HUES48 (cell line): ENCODE data around the gene TES.

Source experiments
- H3K27ac ChIP-seq: one replicate; pipeline ENCODE4 v1.7.0; 2013; ENCODE audit warnings: low read depth, low read length, inconsistent platforms
- H3K27me3 ChIP-seq: 2 replicates; pipeline ENCODE4 v1.6.1; 2013; ENCODE audit warnings: mild to moderate bottlenecking, low read length; ENCODE audit not compliant: control insufficient read depth, insufficient read depth
- H3K36me3 ChIP-seq: 2 replicates; pipeline ENCODE4 v1.6.1; 2013; ENCODE audit warnings: low read length; ENCODE audit not compliant: control insufficient read depth, insufficient read depth
- H3K4me1 ChIP-seq: 2 replicates; pipeline ENCODE4 v1.6.1; 2013; ENCODE audit warnings: mild to moderate bottlenecking, low read length; ENCODE audit not compliant: control insufficient read depth, insufficient read depth
- H3K4me3 ChIP-seq: 2 replicates; pipeline ENCODE4 v1.5.1; 2013; ENCODE audit warnings: mild to moderate bottlenecking, low read depth, low read length
- H3K9ac ChIP-seq: 2 replicates; pipeline ENCODE4 v1.6.1; 2013; ENCODE audit warnings: mild to moderate bottlenecking, low read depth, low read length, moderate library complexity
- H3K9me3 ChIP-seq: 2 replicates; pipeline ENCODE4 v1.6.1; 2013; ENCODE audit warnings: low read length; ENCODE audit not compliant: control insufficient read depth, insufficient read depth

TES gene

DNA sequence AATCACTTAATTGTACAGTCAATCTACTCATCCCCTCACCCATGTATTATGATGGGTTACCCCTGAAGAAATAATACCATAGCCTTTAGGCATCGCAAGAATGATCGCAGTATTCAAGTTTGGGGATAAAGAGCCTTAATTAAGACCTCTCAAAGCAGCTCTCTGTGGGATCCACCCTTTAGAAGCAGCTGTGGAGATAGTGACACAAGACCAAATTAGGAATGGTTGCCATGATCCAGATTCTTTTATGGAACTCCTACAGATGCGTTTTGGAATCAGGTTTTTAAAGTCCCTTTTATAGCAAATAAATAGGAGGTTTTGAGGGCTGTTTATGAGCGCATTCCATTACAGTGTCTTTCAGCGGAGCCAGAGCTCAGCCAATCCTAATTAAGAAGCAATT, 12.2 kb downstream of the TES start:
- no peaks in the 10 kb centered on the region for H3K36me3 ChIP-seq
- no peaks in the 10 kb centered on the region for H3K27me3 ChIP-seq
- H3K9ac ChIP-seq, result no peak overlapping the region
- peaks cover 9% of the 10 kb centered on the region; the same call in 1 of the 2 replicates for H3K4me1 ChIP-seq
- H3K27ac ChIP-seq, result no peak overlapping the region
- no peaks in the 10 kb centered on the region for H3K9me3 ChIP-seq
- H3K4me3 ChIP-seq, result no peak overlapping the region

DNA sequence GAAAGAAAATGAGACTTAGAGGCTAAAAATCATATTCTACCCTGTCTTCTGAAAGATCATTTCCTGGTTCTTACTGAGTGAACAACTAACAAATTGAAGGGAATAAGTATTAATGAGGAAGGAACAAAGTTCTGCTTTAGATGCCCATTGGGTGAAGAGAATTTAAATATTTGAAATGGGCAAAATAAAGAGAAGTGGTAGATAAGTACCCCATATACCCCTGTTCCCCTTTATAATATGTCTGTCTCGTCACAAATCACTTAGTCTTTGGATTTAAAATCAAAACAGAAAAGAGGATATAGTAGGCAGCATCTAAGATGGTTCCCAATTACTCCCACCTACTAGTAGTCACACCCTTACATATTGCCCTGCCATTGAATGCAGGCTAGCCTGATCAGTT, 13.2 kb downstream of the TES start:
- no peak overlapping the region for H3K4me3 ChIP-seq
- no peaks in the 10 kb centered on the region for H3K36me3 ChIP-seq
- no peak overlapping the region for H3K9ac ChIP-seq
- H3K27me3 ChIP-seq, result no peaks in the 10 kb centered on the region
- no peak overlapping the region for H3K27ac ChIP-seq
- H3K9me3 ChIP-seq, result no peaks in the 10 kb centered on the region
- H3K4me1 ChIP-seq, result peaks cover 9% of the 10 kb centered on the region; the same call in 1 of the 2 replicates

DNA sequence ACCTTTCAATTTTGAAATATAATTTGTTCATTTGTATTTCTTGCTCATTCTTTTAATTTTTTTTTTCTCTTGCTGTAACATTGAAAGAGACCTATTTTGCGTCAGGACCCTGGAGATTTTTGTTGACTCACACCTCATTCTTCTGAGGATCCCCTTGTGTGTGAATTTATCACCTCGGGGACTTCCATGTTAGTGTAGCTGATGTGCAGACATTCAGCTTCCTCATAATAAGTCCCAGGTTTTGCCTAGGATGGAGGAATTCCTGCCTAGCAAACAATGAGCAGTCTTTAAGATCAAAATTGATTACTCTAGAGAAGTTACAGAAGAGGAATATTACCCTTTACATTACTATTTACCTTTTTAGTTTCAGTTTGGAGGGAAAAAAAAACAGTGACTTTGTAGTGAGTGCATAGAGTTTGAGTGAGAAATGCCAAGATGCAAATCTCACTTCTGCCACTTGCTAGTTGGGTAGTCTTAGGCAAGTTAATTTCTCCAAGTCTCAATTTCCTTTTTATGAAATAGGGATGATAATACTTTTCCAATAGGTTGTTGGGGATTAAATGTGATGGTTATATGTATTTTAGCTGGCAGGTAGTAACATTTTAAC, 14.3 kb downstream of the TES start:
- H3K27me3 ChIP-seq, result no peaks in the 10 kb centered on the region
- H3K27ac ChIP-seq, result no peak overlapping the region
- no peaks in the 10 kb centered on the region for H3K36me3 ChIP-seq
- no peak overlapping the region for H3K9ac ChIP-seq
- H3K4me1 ChIP-seq, result peaks cover 9% of the 10 kb centered on the region; the same call in 1 of the 2 replicates
- no peaks in the 10 kb centered on the region for H3K9me3 ChIP-seq
- H3K4me3 ChIP-seq, result no peak overlapping the region

DNA sequence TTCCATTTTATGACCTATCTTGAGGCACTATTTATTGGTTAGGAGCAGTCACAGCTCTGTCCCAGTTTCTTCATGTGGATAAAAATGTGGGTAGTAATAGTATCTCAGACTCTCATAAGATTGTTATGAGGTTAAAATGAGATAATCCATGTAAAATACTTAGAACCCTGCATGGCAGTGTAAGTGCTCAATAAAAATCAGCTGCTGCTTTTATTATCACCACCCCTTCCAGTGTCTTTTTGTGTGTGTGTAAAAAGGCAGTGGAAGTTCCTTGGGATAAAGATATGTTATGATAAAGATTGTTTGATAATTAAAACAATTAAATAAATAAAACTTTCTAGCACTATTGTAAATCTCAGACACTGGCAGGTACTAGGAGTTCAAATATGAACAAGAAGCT, 15.5 kb downstream of the TES start:
- Histone ChIP-seq H3K36me3 (no peaks in the 10 kb centered on the region), H3K27me3 (no peaks in the 10 kb centered on the region), H3K27ac (no peak overlapping the region), H3K9me3 (no peaks in the 10 kb centered on the region), H3K4me3 (no peak overlapping the region), H3K9ac (no peak overlapping the region), H3K4me1 (peaks cover 18% of the 10 kb centered on the region)

DNA sequence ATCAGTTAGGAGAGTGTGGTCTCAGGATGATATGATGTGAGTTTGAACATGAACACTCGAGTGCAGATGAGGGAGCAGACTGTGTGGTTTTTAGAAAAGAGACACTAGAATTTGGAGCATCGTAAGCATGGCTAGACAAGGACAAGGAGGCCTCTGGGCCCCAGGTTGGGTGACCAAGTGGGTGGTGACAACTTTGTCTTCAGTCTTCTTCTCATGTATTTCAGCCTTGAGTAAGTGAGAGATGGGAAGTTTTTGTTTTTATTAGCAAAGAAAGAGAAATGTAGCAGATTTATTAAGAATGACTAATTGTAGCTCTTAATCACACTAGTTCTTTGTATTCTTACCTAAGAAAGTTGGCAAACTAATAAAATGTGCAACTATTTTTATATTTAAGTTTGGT, 16.3 kb downstream of the TES start:
- Histone ChIP-seq H3K36me3 (no peaks in the 10 kb centered on the region), H3K4me1 (peaks cover 26% of the 10 kb centered on the region), H3K27ac (no peak overlapping the region), H3K4me3 (no peak overlapping the region), H3K9ac (no peak overlapping the region), H3K27me3 (no peaks in the 10 kb centered on the region), H3K9me3 (no peaks in the 10 kb centered on the region)

DNA sequence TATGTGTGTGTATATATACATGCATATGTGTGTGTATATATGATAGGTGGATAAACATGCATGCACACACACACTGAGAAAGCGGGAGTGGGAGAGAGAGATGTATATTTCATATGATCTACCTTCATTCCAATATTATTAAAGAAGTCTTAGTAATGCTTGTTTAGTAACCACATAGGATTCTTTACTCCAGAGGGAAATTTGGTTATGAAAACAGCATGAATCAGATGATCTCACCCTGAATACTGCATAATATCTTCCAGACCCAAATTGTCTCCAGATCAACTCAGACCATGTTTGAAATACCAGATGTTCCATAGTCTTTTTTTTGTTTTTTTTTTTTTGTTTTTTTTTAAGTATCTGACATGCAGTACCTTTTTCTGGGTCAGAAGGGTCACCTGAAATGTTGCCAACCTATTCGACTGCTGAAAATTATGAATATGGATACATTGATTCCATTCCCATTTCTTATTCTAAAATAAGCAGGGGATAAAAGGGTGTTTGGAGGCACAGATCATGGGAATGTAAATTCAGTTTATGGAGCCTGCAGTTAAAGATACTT, 17.4 kb downstream of the TES start:
- Histone ChIP-seq H3K36me3 (no peaks in the 10 kb centered on the region), H3K27me3 (no peaks in the 10 kb centered on the region), H3K27ac (no peak overlapping the region), H3K9ac (no peak overlapping the region), H3K4me3 (no peak overlapping the region), H3K9me3 (no peaks in the 10 kb centered on the region), H3K4me1 (peaks cover 27% of the 10 kb centered on the region)

DNA sequence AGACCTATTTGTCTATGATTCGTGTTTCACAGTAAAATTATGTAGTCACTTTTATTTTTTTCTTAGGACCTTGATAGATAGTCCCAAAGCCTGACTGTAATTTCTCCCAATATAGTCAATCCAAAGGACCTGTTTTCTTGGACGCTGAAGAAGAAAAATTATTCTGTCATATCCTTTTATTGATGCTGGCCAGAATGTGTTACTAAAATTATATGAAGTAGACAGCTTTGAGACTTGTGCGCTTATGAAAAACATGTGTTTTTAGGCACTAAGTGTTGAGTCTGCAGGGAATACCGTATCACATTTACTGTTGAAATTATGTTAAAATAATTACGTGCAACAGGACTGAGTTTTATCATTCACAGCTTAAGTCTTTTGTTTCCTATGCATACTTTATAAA, 17.9 kb downstream of the TES start:
- H3K9ac ChIP-seq, result no peak overlapping the region
- no peaks in the 10 kb centered on the region for H3K36me3 ChIP-seq
- no peaks in the 10 kb centered on the region for H3K27me3 ChIP-seq
- no peak overlapping the region for H3K4me3 ChIP-seq
- H3K4me1 ChIP-seq, result peaks cover 30% of the 10 kb centered on the region
- no peaks in the 10 kb centered on the region for H3K9me3 ChIP-seq
- no peak overlapping the region for H3K27ac ChIP-seq

DNA sequence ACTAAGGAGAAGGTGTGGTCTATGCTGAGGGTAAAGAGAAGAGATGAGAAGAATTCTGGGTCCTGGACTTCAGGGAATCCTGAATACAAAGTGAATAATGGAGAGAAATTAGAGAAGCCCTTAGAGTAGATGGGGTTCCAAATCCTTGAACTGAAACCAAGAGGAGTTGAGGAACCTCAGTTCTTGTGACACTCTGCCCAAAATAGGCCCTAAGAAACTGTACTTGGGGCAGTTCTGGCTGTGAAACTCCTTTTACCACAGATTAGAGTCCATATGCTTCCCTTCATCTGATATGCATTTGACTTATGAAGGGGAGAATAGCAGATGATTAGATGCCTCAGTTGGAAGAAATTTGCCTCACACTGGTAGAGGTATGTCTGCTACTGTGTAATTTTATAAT, 19.0 kb downstream of the TES start:
- Histone ChIP-seq H3K27ac (no peak overlapping the region), H3K9ac (no peak overlapping the region), H3K4me1 (peaks cover 30% of the 10 kb centered on the region)

DNA sequence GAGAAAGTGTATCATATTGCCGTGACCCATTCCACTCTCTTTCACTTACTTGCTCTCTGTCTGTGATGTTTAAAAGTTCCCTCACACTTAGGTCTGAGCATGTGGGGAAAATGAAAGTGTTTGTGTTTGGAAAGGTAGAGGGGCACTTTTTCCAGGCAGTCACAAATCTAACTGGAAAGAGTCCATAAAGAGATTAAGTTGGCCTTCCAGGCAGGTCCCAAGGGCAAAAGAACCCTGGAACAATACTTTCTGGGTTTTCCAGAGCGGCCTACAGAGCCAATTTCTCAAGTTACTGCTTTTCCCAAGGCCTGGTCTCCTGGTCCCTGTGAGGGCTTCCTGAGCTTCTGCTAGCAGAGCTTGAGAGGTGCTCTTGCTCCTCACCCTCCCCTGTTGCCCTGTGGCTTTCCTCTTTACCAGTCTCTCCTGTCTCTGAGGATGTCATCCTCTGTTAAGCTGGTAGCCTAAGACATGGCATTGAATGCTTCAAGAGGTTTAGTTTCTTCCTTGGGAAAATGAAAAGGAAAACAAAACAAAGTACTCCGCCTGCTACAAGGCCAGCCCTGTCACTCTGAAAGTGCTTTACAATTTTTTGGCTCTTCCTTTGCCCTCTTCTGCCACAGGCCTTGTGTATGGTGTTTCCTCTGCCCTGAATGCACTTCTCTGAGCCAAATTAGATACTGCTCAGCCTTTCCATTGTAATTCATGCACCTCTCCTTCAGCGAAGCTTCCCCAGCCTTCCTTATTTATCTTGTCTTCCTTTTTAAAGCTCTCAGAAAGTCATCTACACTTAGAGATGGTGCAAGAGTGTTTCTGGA, 20.1 kb downstream of the TES start:
- Histone ChIP-seq H3K4me3 (no peak overlapping the region), H3K9ac (no peak overlapping the region), H3K9me3 (no peaks in the 10 kb centered on the region), H3K4me1 (peaks cover 27% of the 10 kb centered on the region), H3K27me3 (no peaks in the 10 kb centered on the region), H3K36me3 (no peaks in the 10 kb centered on the region), H3K27ac (no peak overlapping the region)

More for the DNA sequence above, 19.0 kb downstream of the TES start:
- Histone ChIP-seq H3K9me3 (no peaks in the 10 kb centered on the region), H3K4me3 (no peak overlapping the region), H3K27me3 (no peaks in the 10 kb centered on the region), H3K36me3 (no peaks in the 10 kb centered on the region)

DNA sequence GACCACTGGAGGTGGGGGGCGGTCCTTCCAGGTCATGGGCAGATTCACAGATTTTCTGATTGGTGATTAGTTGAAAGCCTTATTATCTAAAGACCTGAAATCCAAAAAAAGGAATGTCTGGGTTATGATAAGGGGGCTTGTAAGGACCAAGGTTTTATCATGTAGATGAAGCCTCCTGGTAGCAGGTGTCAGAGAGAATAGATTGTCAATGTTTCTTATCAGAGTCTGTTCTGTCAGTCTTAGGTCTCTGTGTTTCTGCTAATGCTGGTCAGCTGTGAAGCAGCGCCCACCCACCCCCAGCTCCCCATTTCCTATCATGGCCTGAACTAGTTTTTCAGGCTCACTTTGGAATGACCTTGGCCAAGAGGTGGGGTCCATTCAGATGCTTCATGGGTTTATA, 21.2 kb downstream of the TES start:
- H3K4me3 ChIP-seq, result no peak overlapping the region
- H3K27ac ChIP-seq, result no peak overlapping the region
- no peaks in the 10 kb centered on the region for H3K9me3 ChIP-seq
- no peaks in the 10 kb centered on the region for H3K27me3 ChIP-seq
- H3K9ac ChIP-seq, result no peak overlapping the region
- peaks cover 27% of the 10 kb centered on the region for H3K4me1 ChIP-seq
- H3K36me3 ChIP-seq, result no peaks in the 10 kb centered on the region

DNA sequence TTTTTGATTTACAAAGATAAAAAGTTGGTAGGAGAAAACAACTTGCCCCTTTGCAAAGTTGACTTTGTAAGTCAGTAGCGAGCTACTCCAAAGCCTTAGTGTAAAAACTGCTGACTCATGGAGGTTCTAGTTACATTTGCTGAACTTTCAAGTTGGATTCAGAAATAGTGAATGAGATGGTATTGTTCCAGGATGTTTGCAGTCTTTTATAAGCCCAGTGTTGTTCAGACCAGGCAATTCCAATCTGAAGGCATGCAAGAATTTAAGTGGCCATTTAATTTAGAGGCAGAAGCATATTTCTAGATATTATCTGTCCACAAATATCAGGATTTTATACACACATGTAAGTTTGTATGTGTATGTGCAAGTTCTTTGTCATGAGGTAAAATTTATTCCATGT, 21.6 kb downstream of the TES start:
- H3K27me3 ChIP-seq, result no peaks in the 10 kb centered on the region
- no peak overlapping the region for H3K27ac ChIP-seq
- peaks cover 27% of the 10 kb centered on the region for H3K4me1 ChIP-seq
- no peaks in the 10 kb centered on the region for H3K36me3 ChIP-seq
- H3K4me3 ChIP-seq, result no peak overlapping the region
- no peak overlapping the region for H3K9ac ChIP-seq
- H3K9me3 ChIP-seq, result no peaks in the 10 kb centered on the region
